HG03571 (cell line): Measurements from ENCODE around the gene MEGF11.

Experiments used
- ATAC-seq: cut with Tn5 transposase; IDR thresholded peaks from one replicate; pipeline ENCODE4 v1.9.1; 2021; ENCODE audit not compliant: unreplicated experiment

Gene MEGF11

DNA sequence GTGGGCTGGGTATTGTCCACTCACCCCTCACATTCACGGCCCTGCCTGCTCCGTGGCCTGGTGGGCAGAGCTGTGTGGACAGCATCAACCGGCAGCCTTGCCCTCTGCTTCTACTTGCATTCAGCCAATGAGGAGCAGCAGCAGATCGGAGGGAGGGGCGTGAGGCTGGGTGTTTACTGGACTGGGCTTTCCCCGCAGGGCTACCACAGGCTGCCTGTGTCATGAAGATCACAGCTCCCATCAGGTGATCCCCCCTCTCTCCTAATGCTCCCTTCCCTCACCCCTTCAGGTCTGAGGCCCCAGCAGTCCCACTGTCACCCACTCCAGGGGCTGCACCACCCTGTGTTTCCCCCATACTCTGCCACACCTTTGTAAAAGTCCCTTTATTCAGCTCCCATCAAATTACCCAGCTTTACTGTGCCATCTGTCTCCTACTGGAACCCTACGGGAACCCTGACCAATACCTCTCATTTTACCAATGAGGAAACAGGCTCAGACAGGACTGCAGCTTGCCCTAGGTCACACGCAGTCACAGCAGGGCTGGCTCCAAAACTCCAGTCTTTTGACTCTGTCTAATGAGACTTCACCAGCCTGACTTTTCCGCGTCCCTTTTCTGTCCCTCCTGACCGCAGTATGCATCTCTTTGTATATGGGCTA lies 81.1 kb downstream of the MEGF11 start:
- ATAC-seq: no peak

- ATAC-seq: no peak
Observed at GRCh38 chr15:66171841-66172240, 81.7 kb downstream of the MEGF11 start.

GRCh38 chr15:66170716-66171115 lies 82.8 kb downstream of the MEGF11 start:
- ATAC-seq: no peak

DNA sequence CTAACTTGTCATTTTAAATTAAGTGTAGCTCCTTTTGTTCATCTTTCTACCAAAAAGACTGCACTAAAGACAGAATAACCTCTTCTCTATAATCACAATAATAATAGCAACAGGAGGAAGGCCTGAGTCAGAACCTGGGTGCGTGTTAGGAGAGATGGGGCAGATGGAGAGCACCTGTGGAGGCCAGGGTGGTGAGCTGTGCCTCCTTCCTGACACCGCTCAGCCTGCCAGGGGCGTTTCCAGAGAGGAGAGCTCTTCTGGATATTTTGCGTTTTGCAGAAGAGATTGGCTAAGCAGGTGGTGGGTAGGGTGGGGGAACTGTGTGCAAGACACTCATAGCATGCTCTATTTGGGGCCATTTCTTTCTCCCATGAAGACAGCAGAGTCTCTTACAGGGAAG lies 83.5 kb downstream of the MEGF11 start:
- ATAC-seq: no peak

- ATAC-seq: no peak
Observed at GRCh38 chr15:66169625-66170024, 83.9 kb downstream of the MEGF11 start.

DNA sequence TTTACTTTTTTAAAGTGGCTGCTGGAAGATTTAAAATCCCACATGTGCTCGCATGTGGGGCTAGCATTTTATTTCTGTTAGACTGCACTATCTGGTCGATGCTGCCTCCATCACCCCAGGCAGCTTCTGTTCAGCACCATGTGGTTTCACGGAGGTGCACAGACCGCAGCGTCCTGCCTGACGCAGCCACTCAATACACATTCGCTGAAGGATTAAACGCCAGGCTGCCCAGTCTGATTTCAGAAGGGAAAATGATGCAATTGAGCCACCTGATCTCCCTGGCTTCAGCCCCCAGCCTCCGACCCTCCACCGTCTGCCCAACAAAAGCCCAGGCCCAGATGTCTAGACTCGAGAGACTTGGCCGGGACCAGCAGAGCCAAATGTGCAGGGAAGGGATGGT lies 84.5 kb downstream of the MEGF11 start:
- no peak for ATAC-seq

GRCh38 chr15:66167854-66168253 lies 85.7 kb downstream of the MEGF11 start:
- ATAC-seq: no peak

- ATAC-seq: no peak
Observed at GRCh38 chr15:66165856-66166255, 87.7 kb downstream of the MEGF11 start.

- ATAC-seq: no peak
Observed at GRCh38 chr15:66164788-66165187, 88.8 kb downstream of the MEGF11 start.

DNA sequence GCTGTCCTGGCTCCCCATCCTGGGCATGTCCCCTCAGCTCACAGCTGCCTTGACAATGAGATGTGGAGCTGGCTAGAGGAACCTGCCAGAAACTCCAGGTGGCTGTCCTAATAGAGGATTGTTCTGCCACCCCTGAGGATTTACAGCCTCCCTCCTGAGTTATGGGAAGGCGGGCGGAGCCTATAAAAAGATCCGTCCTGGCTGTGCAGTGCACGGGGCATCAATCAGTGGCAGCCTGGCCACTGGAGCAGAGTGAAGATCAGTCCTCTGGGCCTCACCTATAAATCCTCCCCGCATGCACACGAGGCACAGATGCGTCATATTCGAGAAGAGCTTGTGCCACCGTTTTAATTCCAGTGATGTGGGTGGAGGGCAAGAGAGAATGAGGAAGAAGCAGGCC lies 90.0 kb downstream of the MEGF11 start:
- no peak for ATAC-seq

GRCh38 chr15:66162286-66162685 lies 91.3 kb downstream of the MEGF11 start:
- no peak for ATAC-seq

GRCh38 chr15:66161575-66162118 lies 91.9 kb downstream of the MEGF11 start:
- ATAC-seq: no peak

DNA sequence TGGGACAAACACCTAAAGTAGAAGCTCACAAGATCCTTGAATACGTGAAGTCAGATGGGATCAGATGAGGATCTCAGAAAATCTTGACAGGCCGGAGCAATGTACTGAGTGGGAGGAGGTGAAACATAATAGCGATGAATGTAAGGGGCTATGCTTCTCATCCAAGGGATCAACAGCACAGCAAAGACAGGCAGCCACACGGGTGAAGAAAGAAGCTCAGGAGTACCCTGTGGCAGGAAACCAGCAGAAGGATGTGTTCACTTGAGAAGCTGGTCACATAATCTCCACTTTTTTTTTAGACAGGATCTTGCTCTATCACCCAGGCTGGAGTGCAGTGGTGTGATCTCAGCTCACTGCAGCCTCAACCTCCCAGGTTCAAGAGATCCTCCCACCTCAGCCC lies 92.4 kb downstream of the MEGF11 start:
- ATAC-seq: no peak

- no peak for ATAC-seq
Observed at GRCh38 chr15:66157507-66157906, 96.0 kb downstream of the MEGF11 start.

- ATAC-seq: no peak
Observed at GRCh38 chr15:66156310-66156975, 97.1 kb downstream of the MEGF11 start.

DNA sequence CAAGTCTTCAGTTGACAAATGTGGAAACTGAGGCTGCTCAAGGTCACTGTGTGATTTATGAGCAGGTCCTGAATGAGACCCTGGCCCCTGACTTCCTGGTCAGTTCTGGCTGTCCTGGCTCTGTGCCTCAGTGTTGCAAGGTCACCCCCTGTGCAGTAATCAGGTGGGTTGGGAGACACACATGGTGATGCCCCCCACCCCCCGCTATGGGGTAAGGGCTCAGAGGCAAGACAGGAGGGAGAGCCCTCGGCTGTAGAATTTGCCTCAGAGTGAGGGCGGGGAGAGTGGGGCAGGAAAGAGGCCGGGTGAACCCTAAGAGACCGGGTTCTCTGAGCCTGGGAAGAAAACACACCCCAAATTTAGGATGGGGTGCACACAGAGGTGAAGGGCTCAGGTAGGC lies 98.5 kb downstream of the MEGF11 start:
- ATAC-seq: no peak

DNA sequence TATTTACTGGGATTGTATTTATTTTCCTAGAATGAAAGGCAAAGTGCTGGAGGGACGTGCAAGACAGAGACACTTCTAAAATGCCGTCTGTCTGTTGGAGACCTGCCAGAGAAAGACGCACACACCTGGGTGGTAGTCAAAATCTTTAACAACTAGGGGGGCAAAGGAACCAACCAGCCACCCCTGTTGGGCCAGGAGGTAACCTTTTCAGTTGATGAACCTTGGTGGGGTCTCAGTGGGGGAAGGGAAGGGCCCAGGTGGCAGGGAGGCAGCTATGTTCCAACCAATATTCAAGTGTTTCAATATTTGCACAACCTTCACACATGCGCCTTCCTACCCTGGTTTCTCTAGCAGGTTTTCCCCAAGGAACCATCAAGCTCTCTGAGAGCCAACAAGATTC lies 99.0 kb downstream of the MEGF11 start:
- ATAC-seq: no peak

DNA sequence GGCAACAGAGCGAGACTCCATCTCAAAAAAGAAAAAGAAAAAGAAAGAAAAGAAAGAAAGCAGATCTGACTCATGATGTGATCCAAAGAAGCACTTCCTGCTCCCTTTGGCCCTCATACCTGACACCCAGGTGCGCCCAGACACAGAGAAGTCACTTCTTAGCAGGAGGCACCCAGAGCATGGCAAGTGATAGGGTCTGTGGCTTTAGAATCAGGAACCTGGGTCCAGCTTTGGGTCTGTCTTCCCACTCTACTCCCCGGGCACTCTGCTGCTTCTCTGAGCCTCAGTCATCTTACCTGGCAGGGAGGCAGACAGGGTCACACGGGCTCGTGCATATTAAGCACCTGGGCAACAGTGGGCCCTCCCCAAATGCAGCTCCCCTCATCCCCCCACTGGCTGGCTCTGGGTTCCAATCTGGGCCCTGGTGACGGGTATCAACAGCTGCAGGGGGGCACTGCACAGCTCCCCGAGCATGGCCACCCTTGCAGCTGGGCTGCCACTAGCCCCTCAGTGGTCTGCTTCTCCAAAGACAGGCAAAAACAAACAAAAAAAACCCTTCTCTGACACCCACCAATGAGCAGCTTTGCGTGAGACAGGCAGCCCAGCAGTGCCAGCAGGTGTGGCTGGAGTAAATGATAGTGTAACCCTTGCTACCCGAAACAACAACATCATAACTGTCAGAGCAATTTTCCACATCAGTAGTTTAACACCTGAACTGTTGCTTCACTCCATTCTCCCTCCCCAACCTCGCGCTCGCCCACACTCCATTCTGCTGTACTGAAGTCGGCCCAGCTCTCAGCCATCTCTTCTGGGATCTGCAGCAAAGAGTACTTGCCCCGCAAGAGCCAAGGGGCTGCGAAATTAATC lies 99.8 kb downstream of the MEGF11 start:
- ATAC-seq: peak; percentile 77

GRCh38 chr15:66152650-66153049 lies 100.9 kb downstream of the MEGF11 start:
- ATAC-seq: no peak

DNA sequence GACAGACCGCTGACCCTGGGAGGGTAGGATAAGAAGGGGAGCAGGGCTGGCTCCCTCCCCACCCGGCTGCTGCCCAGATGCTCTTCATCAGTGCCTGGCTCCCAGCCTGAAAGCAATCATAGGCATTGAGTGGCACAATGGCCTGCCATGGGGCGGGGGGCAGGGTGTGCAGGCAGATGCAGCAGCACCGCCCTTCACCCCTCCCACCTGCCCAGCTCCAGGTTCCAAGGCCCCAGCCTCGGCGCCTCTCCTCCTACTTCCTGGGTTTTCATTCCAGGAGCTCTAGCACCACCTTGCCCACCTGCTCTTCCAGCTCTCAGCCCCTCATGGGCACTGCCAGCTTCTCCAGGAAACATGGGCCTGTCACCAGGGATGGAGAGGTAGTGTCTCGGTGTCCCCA lies 101.7 kb downstream of the MEGF11 start:
- ATAC-seq: no peak

DNA sequence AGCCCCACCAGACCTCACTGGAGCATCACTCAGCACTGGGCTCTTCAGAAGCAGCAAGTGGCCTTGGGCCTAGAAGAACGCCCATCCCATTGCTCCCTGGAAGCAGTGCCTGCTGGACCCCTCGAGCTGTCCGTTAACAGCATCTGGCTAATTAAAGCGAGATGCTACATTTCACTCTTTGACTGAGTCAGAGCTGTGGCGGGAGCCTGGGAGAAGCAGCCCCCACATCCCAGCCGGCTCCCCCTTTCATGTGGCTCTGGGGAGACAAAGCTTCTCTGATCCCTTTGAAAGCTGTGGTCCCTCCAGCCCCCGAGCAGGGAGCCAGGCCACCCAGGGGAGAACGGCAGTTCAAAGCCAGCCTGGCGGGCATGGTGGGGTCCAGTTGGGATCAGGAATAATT lies 103.7 kb downstream of the MEGF11 start:
- no peak for ATAC-seq

- no peak for ATAC-seq
Observed at GRCh38 chr15:66148187-66148586, 105.4 kb downstream of the MEGF11 start.
